GM21526 (cell line): ENCODE measurements around the gene KRTAP11-1.

Experiments used
- ATAC-seq: cut with Tn5 transposase; IDR thresholded peaks from one replicate; pipeline ENCODE4 v1.9.1; 2021; ENCODE audit warnings: moderate library complexity; ENCODE audit not compliant: unreplicated experiment, low FRiP score

Gene KRTAP11-1

GRCh38 chr21:30881480-30881879, at the start of gene KRTAP11-1:
Gene KRTAP11-1 (minus strand): TSS chr21:30881580. CDS start chr21:30881524, 56 bp downstream.
- ATAC-seq = no peak

- no peak for ATAC-seq
These were observed 42.8 kb upstream of the KRTAP11-1 start for GRCh38 chr21:30924146-30924700.

- no peak for ATAC-seq
These were observed 39.7 kb upstream of the KRTAP11-1 start for GRCh38 chr21:30921129-30921528.

GRCh38 chr21:30917557-30917956, 36.2 kb upstream of the KRTAP11-1 start:
- no peak for ATAC-seq

- ATAC-seq = no peak
These were observed 19.5 kb upstream of the KRTAP11-1 start for GRCh38 chr21:30900881-30901280.

GRCh38 chr21:30882866-30883597, 1.7 kb upstream of the KRTAP11-1 start:
- no peak for ATAC-seq

- ATAC-seq = no peak
These were observed 466 bp downstream of the KRTAP11-1 start for GRCh38 chr21:30880914-30881313.

GRCh38 chr21:30874526-30874925, 6.9 kb downstream of the KRTAP11-1 start:
- ATAC-seq = no peak

- ATAC-seq = no peak
These were observed 33.5 kb downstream of the KRTAP11-1 start for GRCh38 chr21:30847627-30848500.

GRCh38 chr21:30842990-30843389, 38.4 kb downstream of the KRTAP11-1 start:
- no peak for ATAC-seq

- ATAC-seq = no peak
These were observed 42.1 kb downstream of the KRTAP11-1 start for GRCh38 chr21:30839304-30839703.

GRCh38 chr21:30838536-30838935, 42.8 kb downstream of the KRTAP11-1 start:
- ATAC-seq = no peak

GRCh38 chr21:30831194-30831765, 50.1 kb downstream of the KRTAP11-1 start:
- ATAC-seq = no peak
